SKM-1 treated with dmso at 0.1 percent for 144 hours (cell line): ENCODE results near the gene ZIC2.
"Not testable (repeated sequence)": the region's sequence is repeated elsewhere in the genome, so short reads cannot be mapped to it uniquely, and the experiment has no call there.

Experiments
- DNase-seq: peaks from one replicate; lab custom pipeline; 2025; ENCODE audit not compliant: unreplicated experiment; lab: John Stamatoyannopoulos, UW

ZIC2 gene

DNA sequence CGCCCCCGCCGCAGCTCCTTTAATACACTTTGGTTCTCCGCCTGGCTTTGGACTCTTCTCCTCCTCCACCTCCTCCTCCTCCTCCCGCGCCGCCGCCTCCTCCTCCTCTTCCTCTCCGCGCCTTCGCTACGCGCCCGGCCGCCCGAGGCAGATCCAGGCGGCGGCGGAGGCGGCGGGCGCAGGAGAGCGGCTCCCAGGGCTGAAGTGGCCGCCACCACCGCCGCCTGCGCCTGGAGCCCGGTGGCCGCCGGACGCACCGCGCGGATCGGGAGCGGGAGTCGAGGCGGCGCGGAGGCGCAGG, at the start of gene ZIC2:
Gene ZIC2, plus strand, starts transcription at position 50 of the 301 bp plus-strand sequence. CDS start 281 bp downstream, outside the sequence.
- no peak for DNase-seq

DNA sequence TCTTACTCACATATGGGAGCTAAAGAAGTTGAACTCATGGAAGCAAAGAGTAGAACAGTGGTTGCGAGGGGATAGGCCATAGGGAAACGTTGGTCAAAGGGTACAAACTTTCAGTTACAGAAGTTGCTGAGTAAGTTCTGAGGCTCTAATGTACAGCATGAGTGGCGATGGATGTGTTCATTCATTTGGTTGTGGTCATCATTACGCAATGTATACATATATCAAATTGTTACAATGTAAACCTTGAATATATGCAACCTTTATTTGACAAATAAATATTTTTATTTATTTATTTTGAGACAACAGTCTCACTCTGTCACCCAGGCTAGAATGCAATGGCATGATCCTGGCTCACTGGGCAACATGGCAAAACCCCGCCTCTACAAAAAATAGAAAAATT, 48.7 kb upstream of the ZIC2 start:
- DNase-seq, result no peak

DNA sequence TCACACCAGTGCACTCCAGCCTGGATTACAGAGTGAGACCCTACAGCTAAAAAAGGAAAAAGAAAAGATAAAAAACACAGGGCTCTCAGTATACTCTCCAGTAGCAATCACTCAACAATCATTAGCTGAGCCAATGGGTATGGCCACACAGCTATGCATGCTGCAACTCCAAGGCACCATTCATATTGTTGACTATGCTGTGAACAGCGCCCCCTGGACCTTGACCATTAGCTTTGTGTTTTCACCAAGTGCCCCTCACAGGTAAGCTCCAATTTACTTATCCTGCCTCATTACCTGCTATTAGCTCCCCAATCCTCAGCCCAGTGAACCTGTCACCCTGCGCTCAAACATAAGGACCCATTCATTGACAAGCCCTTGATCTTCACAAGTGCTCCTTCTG, 45.8 kb upstream of the ZIC2 start:
- DNase-seq, result no peak

DNA sequence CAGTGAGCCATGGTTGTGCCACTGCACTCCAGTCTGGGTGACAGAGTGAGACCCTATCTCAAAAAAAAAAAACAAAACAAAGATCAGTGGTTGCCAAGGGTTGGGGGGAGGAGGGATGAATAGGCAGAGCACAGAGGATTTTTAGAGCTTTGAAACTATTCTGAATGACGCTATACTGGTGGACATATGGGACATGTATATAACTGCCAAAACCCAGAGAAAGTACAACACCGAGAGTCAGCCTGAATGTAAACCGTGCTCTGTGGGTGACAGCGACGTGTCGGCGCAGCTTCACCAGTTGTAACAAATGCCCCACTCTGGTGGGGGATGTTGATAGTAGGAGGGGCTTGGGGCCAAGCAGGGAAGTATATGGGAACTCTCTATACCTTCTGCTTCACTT, 42.9 kb upstream of the ZIC2 start:
- no peak for DNase-seq

DNA sequence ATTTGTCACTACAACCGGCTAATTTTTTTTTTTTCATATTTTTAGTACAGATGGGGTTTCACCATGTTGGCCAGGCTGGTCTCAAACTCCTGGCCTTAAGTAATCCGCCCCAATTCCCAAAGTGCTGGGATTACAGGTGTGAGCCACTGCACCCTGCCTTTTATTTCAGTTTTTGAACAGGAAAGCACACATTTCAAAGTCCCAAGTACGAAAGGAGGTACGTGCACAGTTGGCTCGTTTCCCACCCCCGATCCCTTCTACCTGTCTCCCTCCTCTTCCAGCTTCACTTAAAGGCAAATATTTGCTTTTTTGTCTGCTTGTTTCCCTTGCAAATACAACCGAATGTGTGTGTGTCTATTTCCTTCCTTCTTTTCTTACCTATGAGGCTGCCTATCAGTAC, 40.5 kb upstream of the ZIC2 start:
- no peak for DNase-seq

DNA sequence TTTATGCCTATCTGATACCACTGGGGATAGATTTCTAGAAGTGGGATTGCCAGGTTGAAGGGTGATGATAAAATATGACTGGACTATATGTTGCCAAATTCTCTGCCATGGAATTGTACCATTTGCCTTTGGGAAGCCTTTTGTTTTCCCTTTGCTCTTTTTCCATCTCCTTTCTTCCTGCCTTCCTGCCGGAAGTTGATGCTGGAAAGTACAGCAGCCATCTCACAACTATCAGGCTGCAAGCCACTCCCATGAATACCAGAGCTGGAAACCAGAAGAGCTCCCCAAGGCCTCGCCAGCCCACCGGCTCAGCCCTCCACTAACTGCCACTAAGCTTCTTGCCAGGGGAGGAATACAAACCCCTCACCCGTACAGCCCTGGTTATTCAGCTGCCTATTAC, 39.7 kb upstream of the ZIC2 start:
- DNase-seq, result no peak

DNA sequence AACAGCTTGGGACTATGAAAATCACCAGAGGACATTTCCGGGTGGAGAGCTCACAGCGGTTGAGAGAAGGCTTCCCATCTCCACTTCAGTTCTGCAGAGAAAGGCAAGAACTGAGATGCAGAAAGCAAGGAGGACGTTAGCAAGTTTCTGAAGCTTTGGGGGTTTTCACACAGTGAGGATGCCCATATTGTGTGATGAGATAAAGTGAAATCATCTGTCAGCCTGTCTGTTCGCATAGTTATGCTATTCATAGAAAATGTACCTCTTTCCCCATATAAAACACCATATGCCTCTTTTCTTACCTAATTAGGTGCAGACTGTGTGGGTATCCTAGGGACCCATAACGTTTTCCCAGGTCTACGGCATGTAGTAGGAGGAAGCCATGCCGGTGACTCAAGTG, 37.5 kb upstream of the ZIC2 start:
- no peak for DNase-seq

DNA sequence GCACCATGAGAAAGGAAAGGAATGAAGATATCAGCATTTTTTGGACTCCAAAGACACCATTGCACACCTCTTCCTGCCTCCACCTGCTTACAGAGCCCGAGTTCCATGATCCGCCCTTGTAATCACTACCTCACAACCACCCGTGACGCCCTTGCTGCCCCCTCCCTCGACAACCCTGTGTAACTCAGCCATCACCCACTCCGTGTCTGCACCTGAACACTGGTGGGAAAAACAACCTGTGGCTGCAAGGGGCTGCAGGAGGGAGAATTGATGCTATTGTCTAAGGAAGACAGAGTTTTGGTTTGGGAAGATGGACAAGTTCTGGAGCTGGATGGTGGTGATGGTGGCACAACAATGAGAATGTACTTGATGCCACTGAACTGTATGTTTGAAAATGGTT, 37.0 kb upstream of the ZIC2 start:
- DNase-seq, result no peak

DNA sequence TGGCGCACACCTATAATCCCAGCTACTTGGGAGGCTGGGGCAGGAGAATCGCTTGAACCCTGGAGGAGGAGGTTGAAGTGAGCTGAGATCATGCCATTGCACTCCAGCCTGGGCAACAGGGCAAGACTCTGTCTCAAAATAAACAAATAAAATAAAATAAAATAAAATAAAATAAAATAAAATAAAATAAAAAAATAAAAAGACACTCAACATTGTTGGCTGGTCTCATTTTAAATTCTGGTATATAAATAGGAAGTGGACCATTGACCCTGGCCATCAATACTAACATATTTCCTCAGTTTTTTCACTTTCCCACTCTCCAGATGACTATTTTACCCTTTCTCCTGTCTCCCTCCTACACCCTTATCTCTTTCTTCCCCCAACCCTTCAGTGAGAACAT, 36.1 kb upstream of the ZIC2 start:
- not testable (repeated sequence) for DNase-seq

DNA sequence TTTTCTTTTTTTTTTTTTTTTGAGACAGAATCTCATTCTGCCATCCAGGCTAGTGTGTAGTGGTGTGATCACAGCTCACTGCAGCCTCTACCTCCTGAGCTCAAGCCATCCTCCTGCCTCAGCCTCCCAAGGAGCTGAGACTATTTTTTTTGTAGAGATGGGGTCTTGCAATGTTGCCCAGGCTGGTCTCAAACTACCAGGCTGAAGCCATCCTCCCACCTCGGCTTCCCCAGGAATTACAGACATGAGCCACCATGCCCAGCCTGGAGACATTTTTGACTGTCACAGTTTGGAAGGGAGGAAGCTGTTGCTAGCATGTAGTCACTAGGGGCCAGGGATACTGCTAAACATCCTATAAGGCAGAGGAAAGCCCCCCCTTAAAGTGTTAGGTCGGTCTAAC, 33.9 kb upstream of the ZIC2 start:
- no peak for DNase-seq

DNA sequence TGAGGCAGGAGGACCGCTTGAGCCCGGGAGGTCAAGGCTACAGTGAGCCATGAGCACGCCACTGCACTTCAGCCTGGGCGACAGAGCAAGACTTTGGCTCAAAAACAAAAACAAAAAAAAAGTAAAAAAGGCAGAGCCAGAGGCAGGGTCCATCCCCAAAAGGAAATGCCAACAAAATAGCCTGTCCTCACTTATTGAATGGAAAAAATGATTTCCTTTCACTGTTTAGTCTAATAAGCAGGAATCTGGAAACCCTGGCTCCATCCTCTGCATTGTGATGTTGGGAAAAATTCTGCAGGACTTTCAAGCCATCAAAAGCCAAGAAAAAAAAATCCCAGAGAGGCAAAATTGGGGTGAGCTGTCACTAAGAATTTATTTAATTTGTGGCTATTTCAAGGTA, 33.2 kb upstream of the ZIC2 start:
- no peak for DNase-seq

DNA sequence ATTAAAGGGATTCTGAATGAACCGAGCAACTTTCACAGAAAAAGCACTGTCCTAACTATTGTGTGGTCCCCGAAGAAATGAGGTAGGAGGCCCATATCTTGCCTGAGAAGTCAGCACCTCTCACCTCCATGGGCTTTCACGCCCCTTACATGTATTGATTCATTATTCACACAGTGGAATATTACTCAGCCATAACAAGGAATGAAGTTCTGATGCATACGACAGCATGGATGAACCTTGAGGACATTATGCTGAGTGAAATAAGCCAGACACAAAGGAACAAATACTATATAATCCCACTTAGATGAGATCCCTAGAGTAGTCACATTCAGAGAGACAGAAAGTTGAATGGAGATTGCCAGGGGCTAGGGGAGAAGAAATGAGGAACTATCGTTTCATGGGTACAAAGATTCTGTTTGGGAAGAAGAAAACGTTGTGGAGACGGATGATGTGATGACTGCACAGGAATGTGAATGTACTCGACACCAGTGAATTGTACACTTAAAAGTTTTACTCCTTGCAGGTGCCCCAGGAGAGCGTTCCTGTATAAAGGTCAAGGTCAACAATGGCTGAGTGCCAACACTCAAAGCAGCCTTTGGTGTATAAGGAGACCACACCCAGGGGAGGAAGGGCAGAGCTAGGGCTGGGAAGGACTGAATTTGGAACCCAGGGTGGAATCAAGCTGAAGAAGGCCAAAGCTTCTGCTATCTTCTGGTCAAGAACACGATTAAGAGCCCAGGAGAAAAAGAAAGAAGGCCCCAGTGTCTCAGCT, 32.5 kb upstream of the ZIC2 start:
- no peak for DNase-seq

DNA sequence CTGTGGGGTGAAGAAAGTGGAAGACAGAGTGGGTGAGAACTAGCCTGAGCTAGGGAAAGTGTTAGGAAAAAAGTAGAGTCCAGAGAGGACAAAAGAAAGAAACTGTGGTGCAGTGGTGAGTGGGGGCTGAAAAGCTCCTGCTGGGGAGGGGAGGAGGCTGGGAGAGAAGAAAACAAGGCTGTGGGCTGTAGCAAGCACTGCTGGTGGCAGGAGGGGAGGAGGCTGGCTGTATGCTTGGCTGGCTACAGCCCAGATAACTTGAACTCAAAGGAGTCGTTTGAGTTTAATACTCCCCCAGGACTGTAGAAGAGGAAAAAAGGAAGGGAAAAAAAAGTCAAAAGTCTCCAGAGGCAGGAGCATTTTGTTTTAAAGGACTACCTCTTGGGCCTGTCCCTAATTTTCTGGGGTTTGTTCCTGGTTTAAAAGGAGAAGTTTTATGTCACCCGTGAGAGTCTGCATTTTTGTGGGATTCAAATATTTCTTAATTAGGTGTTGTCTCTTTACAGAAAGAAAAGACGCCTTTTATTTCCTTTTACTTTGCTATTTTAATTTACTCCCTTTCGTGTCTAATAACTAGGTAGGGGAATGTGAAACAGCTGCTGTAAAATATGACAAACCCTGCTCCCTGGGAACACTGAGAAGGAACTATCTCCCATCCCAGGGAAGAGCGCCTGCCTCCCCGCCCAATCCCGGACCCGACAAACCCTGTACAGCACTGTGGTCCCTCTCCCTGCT, 31.7 kb upstream of the ZIC2 start:
- DNase-seq, result no peak

DNA sequence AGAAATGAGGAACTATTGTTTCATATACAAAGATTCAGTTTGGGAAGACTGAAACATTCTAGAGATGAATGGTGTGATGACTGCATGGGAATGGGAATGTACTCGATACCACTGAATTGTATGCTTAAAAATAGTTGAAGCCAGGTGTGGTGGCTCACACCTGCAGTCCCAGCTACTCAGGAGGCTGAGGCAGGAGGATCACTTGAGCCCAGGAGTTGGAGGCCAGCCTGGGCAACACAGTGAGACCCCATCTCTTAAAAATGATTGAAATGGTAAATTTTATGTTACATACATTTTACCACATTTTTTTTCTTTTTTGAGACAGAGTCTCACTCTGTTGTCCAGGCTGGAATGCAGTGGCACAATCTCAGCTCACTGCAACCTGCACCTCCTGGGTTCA, 29.9 kb upstream of the ZIC2 start:
- DNase-seq, result not testable (repeated sequence)

DNA sequence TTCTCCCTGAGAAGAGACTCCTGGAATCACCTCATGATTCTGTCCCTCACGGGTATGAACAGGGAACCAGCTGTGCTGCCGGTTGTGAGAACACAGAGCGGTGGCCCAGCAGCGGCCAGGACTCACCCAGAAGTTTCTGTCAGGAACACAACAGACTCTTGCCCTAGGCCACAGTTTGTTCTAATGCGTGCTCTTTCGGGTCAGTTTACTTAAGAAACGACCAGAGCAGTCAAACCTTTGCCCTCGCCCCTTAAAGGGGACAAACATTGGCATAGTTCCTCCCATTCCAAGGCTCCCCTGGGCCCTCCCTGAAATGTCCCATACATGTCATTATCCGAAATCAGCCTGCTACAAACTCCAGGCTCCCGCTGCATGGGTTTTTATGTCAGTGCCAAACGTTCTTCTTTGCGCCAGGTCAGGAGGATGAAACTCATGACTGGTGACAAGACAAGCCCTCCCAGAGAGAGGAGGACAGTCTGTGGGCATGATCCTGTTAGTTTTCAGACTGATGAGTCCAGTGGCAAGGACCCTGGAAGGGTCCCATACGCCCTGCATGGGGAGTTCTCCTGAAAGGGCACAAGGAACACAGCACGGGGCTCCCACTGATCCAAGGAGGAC, 28.3 kb upstream of the ZIC2 start:
- no peak for DNase-seq

DNA sequence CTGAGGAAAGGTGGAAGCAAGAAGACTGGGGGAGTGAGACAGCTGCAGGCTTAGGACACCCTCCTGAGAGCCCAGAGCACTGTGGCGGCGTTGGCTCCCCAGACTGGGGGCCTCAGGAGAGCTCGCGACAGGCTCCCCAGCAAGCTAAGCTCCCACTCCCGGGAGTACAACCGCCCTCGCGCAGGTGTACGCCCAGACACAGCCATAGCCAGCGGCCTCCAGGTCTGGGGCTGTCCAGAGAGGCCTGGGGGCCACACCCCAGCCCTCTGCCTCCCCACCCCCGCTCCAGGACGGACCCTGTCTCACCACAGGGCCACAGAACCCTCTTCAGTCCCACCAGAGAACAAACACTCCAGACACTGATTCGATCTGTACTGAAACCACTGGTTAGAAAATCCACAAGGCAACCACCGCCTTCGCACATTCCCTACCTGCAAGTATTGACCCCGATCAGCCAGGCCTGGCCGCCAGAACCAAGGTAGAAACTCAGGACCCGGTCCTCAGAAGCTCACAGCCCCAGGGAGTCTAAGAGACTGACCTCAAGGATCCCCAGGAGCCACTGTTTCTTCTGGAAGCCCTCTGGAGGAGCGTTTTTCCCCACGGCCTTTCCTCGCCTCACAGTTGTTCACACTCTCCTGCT, 26.4 kb upstream of the ZIC2 start:
- no peak for DNase-seq

DNA sequence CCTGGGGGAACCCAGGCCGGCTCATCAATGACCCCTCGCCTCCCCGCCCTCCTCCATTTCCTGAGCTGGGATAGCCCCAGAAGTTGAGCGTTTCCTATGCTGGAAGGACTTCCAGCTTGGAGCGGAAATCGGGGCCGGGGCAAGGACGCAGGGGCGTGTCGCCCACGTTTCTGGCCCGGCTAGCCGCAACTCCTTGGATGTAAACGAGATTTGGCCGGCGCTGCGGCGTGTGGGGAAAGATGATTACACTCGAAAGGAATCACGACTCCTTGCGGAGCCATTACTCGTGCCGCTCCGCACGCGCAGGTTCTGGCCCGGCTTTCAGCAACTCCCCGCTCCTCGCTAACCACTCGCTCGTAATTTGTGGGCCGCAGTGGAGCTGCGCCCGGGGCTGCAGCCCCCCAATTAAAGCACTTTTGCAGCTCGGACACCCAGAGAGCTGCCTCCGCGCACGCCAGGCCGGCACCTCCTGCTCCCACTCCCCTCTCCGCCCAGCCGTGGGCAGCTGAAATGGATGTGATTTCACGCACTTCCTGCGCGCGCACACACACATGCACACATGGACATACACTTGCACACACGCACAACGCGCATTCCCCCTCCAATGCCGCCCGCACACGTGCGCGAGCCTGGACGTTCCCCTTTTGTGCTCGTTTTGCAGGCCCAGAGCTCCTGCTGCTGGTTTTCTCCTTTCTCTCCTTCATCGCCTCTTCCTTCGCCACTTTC, 25.7 kb upstream of the ZIC2 start:
- DNase-seq, result no peak

DNA sequence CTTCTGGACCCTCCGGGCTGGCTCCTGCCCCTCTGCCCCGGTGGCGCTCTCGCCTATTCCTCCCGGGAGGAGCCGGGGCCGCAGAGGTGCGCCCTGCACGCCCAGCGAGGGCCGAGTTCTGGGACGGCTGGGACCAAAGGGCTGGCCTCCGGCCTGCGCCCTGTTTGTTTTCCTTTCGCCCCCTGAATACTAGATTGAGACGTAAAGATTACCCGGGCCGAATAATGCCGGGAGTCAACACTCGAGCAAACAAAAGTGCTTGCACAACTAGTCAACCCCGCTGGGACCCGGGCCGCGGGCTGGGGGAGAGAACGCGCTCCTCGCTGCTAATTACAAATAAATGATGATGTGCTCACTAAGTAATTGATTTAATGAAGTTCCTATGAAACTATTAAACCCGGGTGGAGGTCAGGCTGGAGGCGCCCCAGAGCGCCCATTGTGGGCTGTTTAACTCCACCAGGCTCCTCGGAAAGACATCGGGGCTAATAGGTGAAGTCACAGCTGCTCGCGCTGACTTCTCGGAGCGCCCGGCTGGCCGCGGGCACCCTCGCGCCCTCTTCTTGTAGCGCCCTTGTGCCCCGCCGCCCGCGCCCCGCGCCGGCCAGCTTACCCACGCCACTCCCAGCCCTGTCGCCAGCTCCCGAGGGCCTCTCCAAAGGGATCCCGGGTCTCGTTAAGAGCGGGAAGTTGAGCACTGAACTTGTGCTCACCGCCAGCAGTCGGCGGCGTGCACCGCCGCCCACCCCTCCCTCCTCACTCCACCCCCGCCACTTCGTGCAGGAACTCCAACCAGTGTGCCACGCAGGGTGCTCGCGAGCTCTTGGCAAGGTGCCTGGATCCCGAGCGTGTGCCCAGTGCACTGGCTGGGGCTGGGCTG, 24.9 kb upstream of the ZIC2 start:
- DNase-seq, result no peak

DNA sequence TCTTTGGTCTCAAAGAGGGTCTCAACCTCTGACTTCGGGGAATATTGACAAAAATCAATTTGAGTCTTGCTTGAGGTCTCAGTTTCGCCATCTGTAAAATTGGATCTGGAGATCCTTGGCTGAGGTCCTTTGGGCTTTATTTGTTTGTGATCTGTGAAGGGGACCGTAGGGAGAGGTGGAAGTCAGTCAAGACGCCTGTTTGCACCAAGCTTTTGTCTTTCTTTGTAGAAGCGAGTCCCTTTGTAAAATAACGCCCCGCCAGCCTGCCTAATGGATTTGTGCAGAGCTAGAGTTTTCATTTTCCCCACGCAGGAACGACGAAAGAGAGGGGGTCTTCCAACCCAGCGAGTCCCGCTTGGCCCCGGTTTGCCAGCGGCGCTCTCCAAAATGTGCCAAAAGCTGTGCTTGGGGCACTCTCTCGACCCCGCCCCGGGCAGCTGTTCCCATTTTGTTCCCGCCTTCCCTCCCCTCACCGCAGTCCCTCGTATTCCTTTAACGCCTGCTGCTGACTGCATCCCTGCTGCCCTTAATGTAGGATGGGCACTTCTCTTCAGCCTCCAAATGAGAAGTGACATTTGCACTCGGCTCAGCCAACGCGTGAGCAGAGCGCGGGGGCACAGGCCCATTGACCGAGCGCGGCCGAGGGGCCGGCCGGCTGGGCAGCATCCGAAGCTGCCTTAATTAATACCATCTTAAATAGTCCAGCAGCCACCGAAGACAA, 23.0 kb upstream of the ZIC2 start:
- DNase-seq, result no peak

DNA sequence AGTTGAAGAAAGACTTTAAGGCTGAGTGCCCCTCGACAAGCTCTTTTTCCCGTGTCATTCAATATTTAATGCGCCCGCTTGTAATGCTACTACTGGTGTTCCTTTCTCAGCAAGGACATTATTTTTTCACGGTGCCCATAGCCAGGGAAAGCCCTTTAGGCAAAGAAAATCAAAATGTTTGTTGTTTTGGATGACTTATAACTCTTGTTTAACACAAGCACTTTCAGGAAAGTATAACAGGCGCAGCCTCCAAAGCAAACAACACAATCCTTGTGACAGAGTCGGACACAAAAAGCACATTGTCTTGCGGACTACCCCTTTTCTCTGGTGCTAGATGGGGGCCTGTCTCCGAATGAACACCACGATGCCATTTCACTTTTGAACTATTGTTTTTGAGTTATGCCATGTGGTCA, 22.5 kb upstream of the ZIC2 start:
- DNase-seq, result no peak
